ENCODE results near the gene COQ4. TPM values are rescaled to one million over a fixed set of nuclear protein-coding genes. Genes with fewer than 3 reads are reported as not detected.
"Not testable (repeated sequence)": the region's sequence is repeated elsewhere in the genome, so short reads cannot be mapped to it uniquely, and the experiment has no call there.

COQ4 gene
- total RNA-seq, 3 donors from 2014 or later: 30.2 to 59.7 (median 46.2) TPM

- no peak overlapping the region for H3K4me3 ChIP-seq
- no peaks in the 10 kb centered on the region for H3K36me3 ChIP-seq
- H3K9me3 ChIP-seq: no peaks in the 10 kb centered on the region
- TF ChIP-seq CTCF (IDR thresholded peaks at IDR 0.05) (no peak), POLR2AphosphoS5 (IDR thresholded peaks at IDR 0.05) (no peak)
- no peak overlapping the region for H3K27ac ChIP-seq
- H3K27me3 ChIP-seq: no peaks in the 10 kb centered on the region
- no peak for DNase-seq (ENCODE audit: low spot score in 2 of 2)
- H3K4me1 ChIP-seq: no peaks in the 10 kb centered on the region
- intact Hi-C loops (cut with DNase I; ENCODE audit: low total_unique reads): no loop called here
These were observed 15.3 kb downstream of the COQ4 start for GRCh38 chr9:128337936-128338335.

GRCh38 chr9:128338852-128339614 is 16.4 kb downstream of the COQ4 start:
- DNase-seq (ENCODE audit: low spot score in 2 of 2); H3K27me3 ChIP-seq; intact Hi-C loops (cut with DNase I; ENCODE audit: low total_unique reads); H3K36me3 ChIP-seq; H3K27ac ChIP-seq; H3K4me3 ChIP-seq; H3K4me1 ChIP-seq; H3K9me3 ChIP-seq: not testable (repeated sequence)

GRCh38 chr9:128339761-128340690 is 17.4 kb downstream of the COQ4 start, which contains the start of gene SLC27A4:
TSS of gene SLC27A4 (plus strand) at chr9:128340527. CDS start at chr9:128343133, 2,606 bp downstream.
- peak; percentile 52 to 72 for DNase-seq (ENCODE audit: low spot score in 2 of 2)
- TF ChIP-seq POLR2A (IDR thresholded peaks at IDR 0.05): no peak
- no peak for TF ChIP-seq POLR2AphosphoS5 (IDR thresholded peaks at IDR 0.05)
- TF ChIP-seq CTCF (IDR thresholded peaks at IDR 0.05): no peak
- Histone ChIP-seq H3K4me3 (peak within 1 kb of the TSS; percentile 78 to 89 (median 84)), H3K4me1 (no peaks in the 10 kb centered on the region), H3K27me3 (no peaks in the 10 kb centered on the region), H3K27ac (peak within 1 kb of the TSS; percentile 66 to 76), H3K36me3 (no peaks in the 10 kb centered on the region), H3K9me3 (no peaks in the 10 kb centered on the region)
- intact Hi-C loops (cut with DNase I; ENCODE audit: low total_unique reads): no loop called here

DNA sequence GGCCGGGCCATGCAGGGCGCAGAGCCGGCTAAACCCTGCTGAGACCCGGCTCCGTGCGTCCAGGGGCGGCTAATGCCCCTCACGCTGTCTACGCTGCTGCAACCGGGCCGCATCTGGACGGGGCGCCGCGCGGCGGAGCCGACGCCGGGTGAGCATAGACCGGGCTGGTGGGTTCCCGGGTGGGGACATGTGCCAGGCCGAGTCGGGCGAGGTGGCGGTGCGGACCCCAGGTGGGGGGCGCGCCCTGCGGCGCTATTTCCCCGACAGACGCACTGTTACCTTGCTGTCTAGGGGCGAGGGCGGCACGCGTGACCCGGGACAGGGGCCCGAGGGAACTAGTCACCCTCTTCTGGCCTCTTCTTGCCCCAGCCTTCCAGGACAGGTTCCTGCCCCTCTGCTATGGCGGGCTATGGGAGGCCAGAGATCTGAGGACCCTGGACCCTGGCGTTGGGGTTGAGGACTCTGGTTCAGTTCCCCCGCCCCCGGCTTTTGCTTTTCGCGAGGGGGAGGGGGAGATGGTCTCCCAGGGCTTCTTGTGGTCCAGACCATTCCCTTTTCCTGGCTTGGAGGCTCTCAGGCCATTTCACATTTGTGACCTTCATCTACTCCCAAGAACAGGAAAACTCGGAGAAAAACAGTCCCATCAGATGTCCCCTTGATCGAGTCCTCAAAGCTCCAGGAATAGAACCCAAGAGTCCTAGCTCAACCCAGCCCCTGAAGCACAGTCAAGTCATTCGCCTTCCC is 18.2 kb downstream of the COQ4 start:
- Histone ChIP-seq H3K9me3 (no peaks in the 10 kb centered on the region), H3K36me3 (no peaks in the 10 kb centered on the region), H3K4me3 (peak overlapping the region; percentile 78 to 89 (median 84)), H3K4me1 (no peaks in the 10 kb centered on the region), H3K27me3 (no peaks in the 10 kb centered on the region), H3K27ac (peak overlapping the region; percentile 66 to 76)
- no peak for DNase-seq (ENCODE audit: low spot score in 2 of 2)
- no peak for TF ChIP-seq CTCF (IDR thresholded peaks at IDR 0.05)
- intact Hi-C loops (cut with DNase I; ENCODE audit: low total_unique reads): no loop called here

DNA sequence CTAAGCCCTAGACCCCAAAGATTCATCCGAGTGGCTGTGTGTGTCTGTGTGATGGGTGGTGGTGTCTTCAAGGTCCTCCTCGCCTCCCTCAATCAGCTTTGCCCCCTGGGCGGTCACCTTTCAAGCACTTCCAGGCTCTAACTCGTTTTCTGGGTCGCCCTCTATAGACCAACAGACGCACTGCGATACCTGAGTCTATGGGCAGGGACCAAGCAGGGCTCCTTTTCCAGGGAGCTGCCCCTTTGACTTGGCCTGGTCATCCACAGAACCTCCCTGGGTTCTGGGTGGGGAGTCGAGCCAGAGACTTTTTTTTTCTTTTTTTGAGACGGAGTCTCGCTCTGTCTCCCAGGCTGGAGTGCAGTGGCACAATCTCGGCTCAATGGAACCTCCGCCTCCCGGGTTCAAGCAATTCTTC is 18.8 kb downstream of the COQ4 start:
- H3K4me3 ChIP-seq: peak overlapping the region; percentile 78 to 89 (median 84)
- no peaks in the 10 kb centered on the region for H3K27me3 ChIP-seq
- H3K9me3 ChIP-seq: no peaks in the 10 kb centered on the region
- TF ChIP-seq POLR2AphosphoS5 (IDR thresholded peaks at IDR 0.05): no peak
- TF ChIP-seq CTCF (IDR thresholded peaks at IDR 0.05): peak; percentile 43 to 71 (median 61)
- TF ChIP-seq POLR2A (IDR thresholded peaks at IDR 0.05): no peak
- no peaks in the 10 kb centered on the region for H3K4me1 ChIP-seq
- DNase-seq (ENCODE audit: low spot score in 2 of 2): peak; percentile 45 to 71
- intact Hi-C loops (cut with DNase I; ENCODE audit: low total_unique reads): no loop called here
- peak overlapping the region in 1 of 2 donors; percentile 66 for H3K27ac ChIP-seq
- no peaks in the 10 kb centered on the region for H3K36me3 ChIP-seq
